ENCODE results near the gene GNAZ. TPM values are rescaled to one million over a fixed set of nuclear protein-coding genes. Genes with fewer than 3 reads are reported as not detected.

GNAZ gene
- total and polyA plus RNA-seq, 2 of the 8 experiments (the other 6 are each of a cell fraction or from before 2014, with no cell fraction given) = 6.6 to 9.6 TPM

- no peak overlapping the region for H2BK12ac ChIP-seq (ENCODE audit: low read depth, low read length)
Observed at GRCh38 chr22:23085785-23086184, 15.5 kb downstream of the GNAZ start.

More at GRCh38 chr22:23085785-23086184, 15.5 kb downstream of the GNAZ start:
- DNase-seq (ENCODE audit: low read depth in 1 of 2, low spot score in 2 of 2) (no peak), FAIRE-seq (no peak)
- H4K8ac ChIP-seq (ENCODE audit: extremely low read depth, insufficient read depth, low read length) = no peak overlapping the region
- 85% methylated on average over 9 of the region's 9 CpGs; no CpG with 5 or more reads in 1 of the 2 experiments for WGBS, 2 experiments (ENCODE audit: extremely low coverage in 1 of 2, insufficient coverage in 1 of 2, insufficient read length in 1 of 2, insufficient replicate concordance in 2 of 2, low coverage in 1 of 2, low lambda C conversion rate in 2 of 2, missing lambda C conversion rate in 1 of 2)
- ChIA-PET CTCF (ENCODE audit: partially characterized antibody) (interaction anchor here (1.2 to 1.5 kb wide), 6 partner anchors 8 to 127 kb away, joined by 3 to 5 read pairs (median 3); no protein-coding TSS in a partner anchor), POLR2A (ENCODE audit: partially characterized antibody) (no interaction called here)
- no peaks in the 10 kb centered on the region; a peak in 3 of 7 replicates for H3K27me3 ChIP-seq (replicated peaks in 1 of 4; ENCODE audit: control insufficient read depth in 3 of 4, extremely low read depth in 1 of 4, insufficient read depth in 3 of 4, low read length in 3 of 4)
- no peak overlapping the region for H3K18ac ChIP-seq (ENCODE audit: extremely low read depth, low read length)
- no peak overlapping the region for H3K14ac ChIP-seq (ENCODE audit: insufficient read length)
- no peak for TF ChIP-seq TAF7 (optimal IDR thresholded peaks at IDR 0.05; ENCODE audit: borderline replicate concordance, low read depth, low read length)
- no peaks in the 10 kb centered on the region; the same call in 1 of the 2 replicates for H3K23me2 ChIP-seq (ENCODE audit: low read depth, low read length)
- no peak overlapping the region for H3K4me3 ChIP-seq (ENCODE audit: extremely low read depth in 1 of 4, insufficient read depth in 2 of 4, low read depth in 3 of 4, low read length in 4 of 4)
- H4K20me1 ChIP-seq (replicated peaks in 1 of 2; ENCODE audit: control insufficient read depth in 1 of 2, insufficient read depth in 2 of 2, low read length in 2 of 2) = peaks cover 2 to 10% of the 10 kb centered on the region in 2 experiments
- H2BK20ac ChIP-seq (ENCODE audit: low read length) = no peak overlapping the region
- no peak overlapping the region for H3K4me2 ChIP-seq (ENCODE audit: insufficient read depth in 1 of 2, low read depth in 2 of 2, low read length in 2 of 2)
- no peaks in the 10 kb centered on the region for H3K79me1 ChIP-seq (ENCODE audit: low read depth, low read length)
- no peaks in the 10 kb centered on the region for H3K36me3 ChIP-seq (ENCODE audit: control insufficient read depth in 2 of 4, insufficient read depth in 4 of 4, low read length in 3 of 4)
- no peaks in the 10 kb centered on the region for H3K9me3 ChIP-seq (ENCODE audit: insufficient read depth in 2 of 2, low read depth in 1 of 2, low read length in 1 of 2)
- no peak overlapping the region for H3K9ac ChIP-seq (replicated peaks in 1 of 4; ENCODE audit: extremely low read depth in 1 of 4, low read depth in 3 of 4, low read length in 3 of 4)
- H2BK120ac ChIP-seq (replicated peaks; ENCODE audit: low read depth, low read length) = no peak overlapping the region
- H2AK5ac ChIP-seq (ENCODE audit: low read depth, low read length) = no peak overlapping the region
- H3K23ac ChIP-seq (ENCODE audit: insufficient read length) = no peak overlapping the region
- no peak overlapping the region for H3K27ac ChIP-seq (ENCODE audit: low read depth, low read length)
- no peak overlapping the region for H2BK5ac ChIP-seq (ENCODE audit: low read depth, low read length)
- no peak overlapping the region for H3K4ac ChIP-seq (replicated peaks; ENCODE audit: insufficient read length, low read depth, low read length)
- H3K4me1 ChIP-seq (replicated peaks in 1 of 4; ENCODE audit: control insufficient read depth in 3 of 4, insufficient read depth in 4 of 4, low read length in 3 of 4) = peaks cover 2 to 11% (median 7%) of the 10 kb centered on the region in 4 experiments
- H2AFZ ChIP-seq (ENCODE audit: low read length) = no peak overlapping the region
- H3K79me2 ChIP-seq (ENCODE audit: control insufficient read depth in 1 of 2, insufficient read depth in 2 of 2, low read length in 2 of 2) = no peaks in the 10 kb centered on the region
- H4K5ac ChIP-seq (ENCODE audit: insufficient read length, low read depth, low read length) = no peak overlapping the region
- no peak overlapping the region for H4K91ac ChIP-seq (replicated peaks; ENCODE audit: insufficient read length, low read length)
- H2BK15ac ChIP-seq (ENCODE audit: low read length) = no peak overlapping the region
- no peak overlapping the region for H3K56ac ChIP-seq (replicated peaks; ENCODE audit: insufficient read length, low read depth, low read length)
